IMR-90 (cell line): ENCODE data around the gene NXPH1. TPM values are rescaled to one million over a fixed set of nuclear protein-coding genes. Genes with fewer than 3 reads are reported as not detected.

Experiments used
- ATAC-seq: fragments of 200-7000 bp; cut with Tn5 transposase; 2 replicates; pipeline ENCODE4 v1.9.1; 2020; ENCODE audit warnings: low read depth, mild to moderate bottlenecking, moderate library complexity
- BruUV-seq: library from RNA; stranded (reverse); fragments of 400-500 nt; replicated peaks from 2 replicates; lab custom pipeline; 2021; lab: Mats Ljungman, UMichigan
- CTCF ChIA-PET: fragments of 300-600 bp; formaldehyde crosslinking; extraction: SDS; loops from one replicate; lab custom pipeline; 2021; ENCODE audit warnings: antibody characterized with exemption; lab: Yijun Ruan, JAX
- POLR2A ChIA-PET: fragments of 300-600 bp; sonication (Branson Sonifier 250); formaldehyde crosslinking; loops from one replicate; lab custom pipeline; 2022; ENCODE audit warnings: antibody characterized with exemption; ENCODE audit not compliant: unreplicated experiment; lab: Charles Lee
- DNase-seq: peaks from one replicate; pipeline ENCODE4 v3.0.0; 2013
- H2AFZ ChIP-seq: replicated peaks from 2 replicates; pipeline ENCODE3; 2013; ENCODE audit warnings: low read length, mild to moderate bottlenecking; ENCODE audit not compliant: poor library complexity
- H2AK5ac ChIP-seq: 2 replicates; pipeline ENCODE4 v1.6.1; 2013; ENCODE audit warnings: low read depth, low read length, inconsistent platforms
- H2AK9ac ChIP-seq: replicated peaks from 2 replicates; pipeline ENCODE3; 2013; ENCODE audit warnings: mild to moderate bottlenecking, low read depth, low read length, moderate library complexity; ENCODE audit not compliant: poor library complexity
- H2BK120ac ChIP-seq: 2 replicates; pipeline ENCODE4 v1.6.1; 2013; ENCODE audit warnings: low read depth, low read length, inconsistent platforms
- H2BK15ac ChIP-seq: 3 replicates; pipeline ENCODE4 v1.6.1; 2013; ENCODE audit warnings: low read depth, low read length, inconsistent platforms
- H2BK20ac ChIP-seq: 2 replicates; pipeline ENCODE4 v1.6.1; 2013; ENCODE audit warnings: low read depth, mild to moderate bottlenecking, inconsistent platforms, low read length, moderate library complexity
- H2BK5ac ChIP-seq: 2 replicates; pipeline ENCODE4 v1.6.1; 2013; ENCODE audit warnings: mild to moderate bottlenecking, low read depth, low read length, inconsistent platforms; ENCODE audit not compliant: poor library complexity, severe bottlenecking
- H3K14ac ChIP-seq: replicated peaks from 2 replicates; pipeline ENCODE4 v1.6.1; 2013; ENCODE audit warnings: low read depth, low read length, inconsistent platforms
- H3K18ac ChIP-seq: 2 replicates; pipeline ENCODE4 v1.6.1; 2013; ENCODE audit warnings: low read depth, low read length, control low read depth
- H3K23ac ChIP-seq: 2 replicates; pipeline ENCODE4 v1.6.1; 2013; ENCODE audit warnings: low read depth, low read length, inconsistent platforms
- H3K27ac ChIP-seq: 2 replicates; pipeline ENCODE4 v1.5.1; 2013; ENCODE audit warnings: mild to moderate bottlenecking, control low read depth, low read length; ENCODE audit not compliant: insufficient read depth
- H3K27me3 ChIP-seq: 2 replicates; pipeline ENCODE4 v1.6.1; 2013; ENCODE audit warnings: low read length; ENCODE audit not compliant: control insufficient read depth, insufficient read depth
- H3K36me3 ChIP-seq: 2 replicates; pipeline ENCODE4 v1.6.1; 2013; ENCODE audit warnings: low read length, mixed read lengths; ENCODE audit not compliant: control insufficient read depth, insufficient read depth
- H3K4ac ChIP-seq: 2 replicates; pipeline ENCODE4 v1.6.1; 2013; ENCODE audit warnings: low read depth, low read length, inconsistent platforms
- H3K4me1 ChIP-seq: 2 replicates; pipeline ENCODE4 v1.6.1; 2013; ENCODE audit warnings: low read length, mixed read lengths; ENCODE audit not compliant: control insufficient read depth, insufficient read depth
- H3K4me2 ChIP-seq: 2 replicates; pipeline ENCODE4 v1.6.1; 2013; ENCODE audit warnings: low read depth, mild to moderate bottlenecking, control low read depth, low read length, moderate library complexity
- H3K4me3 ChIP-seq: 2 replicates; pipeline ENCODE4 v1.5.1; 2013; ENCODE audit warnings: low read depth, mild to moderate bottlenecking, control low read depth, low read length, moderate library complexity; ENCODE audit not compliant: insufficient read depth
- H3K56ac ChIP-seq: 2 replicates; pipeline ENCODE4 v1.6.1; 2013; ENCODE audit warnings: low read length, inconsistent platforms; ENCODE audit not compliant: insufficient read depth; ENCODE audit errors: extremely low read depth
- H3K79me1 ChIP-seq, 2 experiments: 2 replicates each; pipeline ENCODE4 v1.6.1; 2013; ENCODE audit warnings: low read length in 2 of 2, inconsistent platforms in 1 of 2, low read depth in 1 of 2
- H3K9ac ChIP-seq: 2 replicates; pipeline ENCODE4 v1.6.1; 2013; ENCODE audit warnings: low read depth, low read length, control low read depth
- H3K9me1 ChIP-seq: 2 replicates; pipeline ENCODE4 v1.6.1; 2013; ENCODE audit warnings: low read length, inconsistent platforms; ENCODE audit not compliant: insufficient read depth
- H3K9me3 ChIP-seq: 2 replicates; pipeline ENCODE4 v1.6.1; 2013; ENCODE audit warnings: low read length; ENCODE audit not compliant: control insufficient read depth, insufficient read depth
- H4K20me1 ChIP-seq: 2 replicates; pipeline ENCODE4 v1.6.1; 2013; ENCODE audit warnings: low read length, inconsistent platforms; ENCODE audit not compliant: insufficient read depth
- H4K5ac ChIP-seq: 2 replicates; pipeline ENCODE4 v1.6.1; 2013; ENCODE audit warnings: mild to moderate bottlenecking, low read depth, low read length, control low read depth
- H4K8ac ChIP-seq, 2 experiments: 2 replicates each; pipeline ENCODE4 v1.6.1; 2013; ENCODE audit warnings: low read depth in 2 of 2, low read length in 2 of 2, control low read depth in 1 of 2, inconsistent platforms in 1 of 2
- H4K91ac ChIP-seq: 2 replicates; pipeline ENCODE4 v1.6.1; 2013; ENCODE audit warnings: low read depth, low read length, inconsistent platforms; ENCODE audit not compliant: insufficient read depth
- MXI1 ChIP-seq: IDR thresholded peaks from 2 replicates; pipeline ENCODE4 v1.6.1; 2012; ENCODE audit warnings: low read depth, mild to moderate bottlenecking, low read length, moderate library complexity, borderline replicate concordance
- SMC3 ChIP-seq: fragments of 150-350 bp; IDR thresholded peaks from 2 replicates; pipeline ENCODE4 v1.6.1; 2016; ENCODE audit warnings: low read depth, mild to moderate bottlenecking, antibody characterized with exemption, low read length, moderate library complexity
- USF2 ChIP-seq: fragments of 150-350 bp; IDR thresholded peaks from 2 replicates; pipeline ENCODE4 v1.6.1; 2017; ENCODE audit warnings: mild to moderate bottlenecking, antibody characterized with exemption, low read length, low read depth
- WGBS, 2 experiments: methylation state at CpG; one replicate each; pipeline versions ENCODE4 v1.1.5 to v1.1.7; 2013; ENCODE audit warnings: missing lambda C conversion rate in 2 of 2; ENCODE audit not compliant: insufficient read length in 1 of 2; ENCODE audit errors: extremely low coverage in 2 of 2; 5-methylcytosine and 5-hydroxymethylcytosine counted together
- dilution Hi-C: fragments of 300-500 bp; cut with HindIII; formaldehyde crosslinking; loops from one replicate; pipeline ENCODE4 v1.14.3; 2018; ENCODE audit warnings: low sequenced_read_pairs; ENCODE audit not compliant: unreplicated experiment
- in situ Hi-C: fragments of 300-500 bp; cut with MboI; formaldehyde crosslinking; loops from 3 replicates; pipeline ENCODE4 v1.14.3; 2019; ENCODE audit warnings: low sequenced_read_pairs, inconsistent platforms, mixed read lengths
- intact Hi-C: fragments of 100-400 bp; cut with micrococcal nuclease; formaldehyde crosslinking; loops from 2 replicates; pipeline ENCODE4 v1.10.0; 2022
- polyA plus RNA-seq, 3 experiments: library from polyadenylated mRNA; depleted of rRNA; stranded (reverse); fragments of >200 nt; gene quantifications; 2 replicates each; pipeline ENCODE4 v1.2.3, GENCODE V29; 2012; ENCODE audit warnings: low replicate concordance in 1 of 3
- total RNA-seq: library from RNA; depleted of rRNA; stranded (reverse); fragments of >200 nt; gene quantifications from 2 replicates; pipeline ENCODE4 v1.2.3, GENCODE V29; 2012

Gene NXPH1
- total and polyA plus RNA-seq, 2 of the 4 experiments (the other 2 are of a cell fraction): not detected

GRCh38 chr7:8699875-8700624 lies 266.6 kb downstream of the NXPH1 start:
- Histone ChIP-seq H2AK5ac (no peak overlapping the region), H3K4me3 (no peak overlapping the region), H3K27me3 (no peaks in the 10 kb centered on the region), H4K5ac (no peak overlapping the region), H2AFZ (no peak overlapping the region), H3K14ac (no peak overlapping the region), H3K4me1 (no peaks in the 10 kb centered on the region), H3K9me3 (peaks cover 2% of the 10 kb centered on the region; the same call in 1 of the 2 replicates), H2BK5ac (no peak overlapping the region), H3K4ac (no peak overlapping the region), H3K27ac (no peak overlapping the region), H3K4me2 (no peak overlapping the region), H3K79me1 (no peaks in the 10 kb centered on the region), H2AK9ac (no peak overlapping the region), H3K56ac (no peak overlapping the region), H3K36me3 (no peaks in the 10 kb centered on the region), H2BK15ac (no peak overlapping the region), H3K9me1 (no peaks in the 10 kb centered on the region), H3K23ac (no peak overlapping the region), H4K20me1 (no peaks in the 10 kb centered on the region), H2BK120ac (no peak overlapping the region), H2BK20ac (no peak overlapping the region), H4K8ac (no peak overlapping the region), H3K9ac (no peak overlapping the region), H3K18ac (no peak overlapping the region), H4K91ac (no peak overlapping the region)
- CTCF ChIA-PET: no interaction called here
- in situ Hi-C loops (no loop called here), intact Hi-C loops (loop anchor here (10.0 kb wide), 1 partner anchor 165 kb away; no protein-coding TSS in a partner anchor), dilution Hi-C loops (no loop called here)
- no TSS peak for BruUV-seq
- no peak for DNase-seq
- no CpG with 5 or more reads among the region's 3 CpGs for WGBS, 2 experiments
- POLR2A ChIA-PET: no interaction called here
- TF ChIP-seq USF2 (no peak), SMC3 (no peak), MXI1 (no peak)
- ATAC-seq: no peak
